OCI-LY7 (cell line): Measurements from ENCODE around the gene SUPT20H.

Experiments
- EZH2phosphoT487 ChIP-seq: fragments of 200-600 bp; sonication (generic); IDR thresholded peaks from 2 replicates; pipeline ENCODE4 v1.6.1; 2018; ENCODE audit warnings: low read depth, borderline replicate concordance, mild to moderate bottlenecking, mixed run types, antibody characterized with exemption, low read length, moderate library complexity, mixed read lengths
- TF ChIP-seq, protein P1 (sequence below): fragments of 200-600 bp; sonication (generic); conservative IDR thresholded peaks from 2 replicates; pipeline ENCODE4 v1.5.1; 2014; ENCODE audit warnings: mild to moderate bottlenecking, antibody characterized with exemption, low read length, moderate library complexity, mixed read lengths

DNA sequence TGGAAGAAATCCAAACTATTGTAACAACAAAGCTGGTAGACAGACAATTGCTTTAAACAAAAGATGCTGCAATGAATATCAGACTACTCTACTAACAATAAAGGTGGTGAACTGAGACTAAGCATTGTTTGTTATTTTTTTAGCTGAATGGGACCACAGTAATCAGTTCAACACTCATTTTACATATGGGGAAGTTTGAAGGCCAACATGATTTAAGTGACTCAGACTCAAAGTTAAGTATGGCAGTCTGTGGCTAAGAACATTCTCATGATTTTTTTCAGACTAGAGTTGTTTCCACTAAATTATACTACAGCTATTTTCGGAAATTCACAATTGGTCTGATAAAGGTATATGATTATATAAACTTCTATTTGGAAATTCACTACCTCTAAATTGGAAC is 48.5 kb downstream of the SUPT20H start:
- TF ChIP-seq, protein P1, sequence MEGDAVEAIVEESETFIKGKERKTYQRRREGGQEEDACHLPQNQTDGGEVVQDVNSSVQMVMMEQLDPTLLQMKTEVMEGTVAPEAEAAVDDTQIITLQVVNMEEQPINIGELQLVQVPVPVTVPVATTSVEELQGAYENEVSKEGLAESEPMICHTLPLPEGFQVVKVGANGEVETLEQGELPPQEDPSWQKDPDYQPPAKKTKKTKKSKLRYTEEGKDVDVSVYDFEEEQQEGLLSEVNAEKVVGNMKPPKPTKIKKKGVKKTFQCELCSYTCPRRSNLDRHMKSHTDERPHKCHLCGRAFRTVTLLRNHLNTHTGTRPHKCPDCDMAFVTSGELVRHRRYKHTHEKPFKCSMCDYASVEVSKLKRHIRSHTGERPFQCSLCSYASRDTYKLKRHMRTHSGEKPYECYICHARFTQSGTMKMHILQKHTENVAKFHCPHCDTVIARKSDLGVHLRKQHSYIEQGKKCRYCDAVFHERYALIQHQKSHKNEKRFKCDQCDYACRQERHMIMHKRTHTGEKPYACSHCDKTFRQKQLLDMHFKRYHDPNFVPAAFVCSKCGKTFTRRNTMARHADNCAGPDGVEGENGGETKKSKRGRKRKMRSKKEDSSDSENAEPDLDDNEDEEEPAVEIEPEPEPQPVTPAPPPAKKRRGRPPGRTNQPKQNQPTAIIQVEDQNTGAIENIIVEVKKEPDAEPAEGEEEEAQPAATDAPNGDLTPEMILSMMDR: no peak
- no peak for TF ChIP-seq EZH2phosphoT487
